ENCODE data around the gene ASB10.

The ASB10 gene

GRCh38 chr7:151134743-151135524 lies 52.1 kb downstream of the ASB10 start:
- no peak for DNase-seq

GRCh38 chr7:151133986-151134742 lies 52.9 kb downstream of the ASB10 start:
- DNase-seq, result no peak

- no peak for DNase-seq
Measured at GRCh38 chr7:151133266-151133985, 53.6 kb downstream of the ASB10 start.

- DNase-seq, result no peak
Measured at GRCh38 chr7:151132461-151133205, 54.4 kb downstream of the ASB10 start.

- no peak for DNase-seq
Measured at GRCh38 chr7:151131592-151132293, 55.3 kb downstream of the ASB10 start.

GRCh38 chr7:151131224-151131591 lies 55.8 kb downstream of the ASB10 start:
- peak; percentile 5 for DNase-seq

- no peak for DNase-seq
Measured at GRCh38 chr7:151130741-151131157, 56.3 kb downstream of the ASB10 start.

- DNase-seq, result no peak
Measured at GRCh38 chr7:151129960-151130591, 57.0 kb downstream of the ASB10 start.

GRCh38 chr7:151129117-151129959 lies 57.7 kb downstream of the ASB10 start:
- DNase-seq, result no peak

GRCh38 chr7:151128716-151129115 lies 58.3 kb downstream of the ASB10 start:
- DNase-seq, result no peak

- no peak for DNase-seq
Measured at GRCh38 chr7:151128144-151128543, 58.9 kb downstream of the ASB10 start.

GRCh38 chr7:151126491-151127137 lies 60.4 kb downstream of the ASB10 start:
- DNase-seq, result peak; percentile 50

- DNase-seq, result peak; percentile 55
Measured at GRCh38 chr7:151125846-151126481, 61.1 kb downstream of the ASB10 start.
